HepG2 (cell line): ENCODE results near the gene F13B. TPM values are rescaled to one million over a fixed set of nuclear protein-coding genes. Genes with fewer than 3 reads are reported as not detected.
"Not testable (repeated sequence)": the region's sequence is repeated elsewhere in the genome, so short reads cannot be mapped to it uniquely, and the experiment has no call there.

ENCODE experiments used
- ASH2L ChIP-seq: fragments of 300-600, 200-600 bp; sonication (generic); IDR thresholded peaks from 2 replicates; pipeline ENCODE4 v1.7.0; 2017; ENCODE audit warnings: low read depth, mild to moderate bottlenecking, moderate library complexity, mixed read lengths, low read length; ENCODE audit not compliant: insufficient read length
- BRCA1 ChIP-seq: sonication (generic); formaldehyde crosslinking; IDR thresholded peaks from 2 replicates; pipeline ENCODE4 v1.4.0; 2020; ENCODE audit warnings: missing genetic modification reagents
- CBFB ChIP-seq: sonication (generic); formaldehyde crosslinking; IDR thresholded peaks from 2 replicates; pipeline ENCODE4 v1.4.0; 2020; ENCODE audit warnings: missing genetic modification reagents
- ETV5 ChIP-seq: IDR thresholded peaks from 2 replicates; pipeline ENCODE4 v1.6.1; 2018; ENCODE audit warnings: missing biosample characterization, missing genetic modification reagents, inconsistent platforms, borderline replicate concordance
- FOXJ3 ChIP-seq: sonication (generic); formaldehyde crosslinking; IDR thresholded peaks from 2 replicates; pipeline ENCODE4 v1.4.0; 2020; ENCODE audit warnings: missing genetic modification reagents, mild to moderate bottlenecking, borderline replicate concordance
- GATAD2A ChIP-seq: IDR thresholded peaks from 2 replicates; pipeline ENCODE4 v1.6.1; 2016
- HIC2 ChIP-seq: sonication (generic); formaldehyde crosslinking; IDR thresholded peaks from 2 replicates; pipeline ENCODE4 v1.9.0; 2022; ENCODE audit warnings: low read depth, missing genetic modification reagents
- HMG20A ChIP-seq: IDR thresholded peaks from 2 replicates; pipeline ENCODE4 v1.6.1; 2016; ENCODE audit warnings: borderline replicate concordance
- KDM2A ChIP-seq: sonication (generic); formaldehyde crosslinking; IDR thresholded peaks from 2 replicates; pipeline ENCODE4 v1.4.0; 2020; ENCODE audit warnings: low read depth, missing genetic modification reagents, borderline replicate concordance
- KLF9 ChIP-seq: IDR thresholded peaks from 2 replicates; pipeline ENCODE4 v1.6.1; 2016; ENCODE audit warnings: low read depth
- SAP130 ChIP-seq: IDR thresholded peaks from 2 replicates; pipeline ENCODE4 v1.6.1; 2016; ENCODE audit warnings: low read depth
- SKI ChIP-seq: fragments of 450-650 bp; IDR thresholded peaks from one replicate; pipeline ENCODE4 v1.6.1; 2018; ENCODE audit warnings: mild to moderate bottlenecking; ENCODE audit not compliant: partially characterized antibody
- SOX13 ChIP-seq, 3 experiments: fragments of 450-650 bp in 1 of 3; sonication (generic) in 1 of 3; formaldehyde crosslinking in 1 of 3; IDR thresholded peaks in 2 of 3; conservative IDR thresholded peaks in 1 of 3; 2 replicates each; pipeline versions ENCODE4 v1.5.0 to v1.6.1; 2016 to 2020; ENCODE audit warnings: antibody characterized with exemption in 1 of 3, mild to moderate bottlenecking in 1 of 3, missing compliant biosample characterization in 1 of 3, missing genetic modification reagents in 1 of 3, moderate library complexity in 1 of 3
- SP5 ChIP-seq: IDR thresholded peaks from 2 replicates; pipeline ENCODE4 v1.6.1; 2016; ENCODE audit warnings: low read depth, borderline replicate concordance
- ZBTB38 ChIP-seq: sonication (generic); formaldehyde crosslinking; IDR thresholded peaks from 2 replicates; pipeline ENCODE4 v1.5.1; 2020; ENCODE audit warnings: mild to moderate bottlenecking, missing genetic modification reagents
- ZNF292 ChIP-seq: sonication (generic); formaldehyde crosslinking; IDR thresholded peaks from 2 replicates; pipeline ENCODE4 v1.8.1; 2022; ENCODE audit warnings: mild to moderate bottlenecking, low read depth, missing genetic modification reagents, borderline replicate concordance
- ZNF414 ChIP-seq: sonication (generic); formaldehyde crosslinking; IDR thresholded peaks from 2 replicates; pipeline ENCODE4 v1.5.0; 2020; ENCODE audit warnings: missing genetic modification reagents
- ZNF605 ChIP-seq: sonication (generic); formaldehyde crosslinking; IDR thresholded peaks from 2 replicates; pipeline ENCODE4 v1.8.0; 2022; ENCODE audit warnings: mild to moderate bottlenecking, missing genetic modification reagents
- ZNF629 ChIP-seq: sonication (generic); formaldehyde crosslinking; conservative IDR thresholded peaks from 2 replicates; pipeline ENCODE4 v1.5.0; 2020; ENCODE audit warnings: missing genetic modification reagents
- ZNF761 ChIP-seq: sonication (generic); formaldehyde crosslinking; conservative IDR thresholded peaks from 2 replicates; pipeline ENCODE4 v1.4.0; 2020; ENCODE audit warnings: mild to moderate bottlenecking, missing genetic modification reagents
- ZNF777 ChIP-seq: sonication (generic); formaldehyde crosslinking; IDR thresholded peaks from 2 replicates; pipeline ENCODE4 v1.4.0; 2020; ENCODE audit warnings: missing genetic modification reagents
- ZNF792 ChIP-seq: IDR thresholded peaks from 2 replicates; pipeline ENCODE4 v1.6.1; 2016
- polyA plus RNA-seq, 8 experiments: library from polyadenylated mRNA; depleted of rRNA in 3 of 8; stranded (reverse) in 7 of 8; unstranded in 1 of 8; fragments of >200 nt; fragmentation: Illumina TruSeq in 4 of 8; extraction: Trizol in 4 of 8; gene quantifications; 2 replicates each; pipeline versions ENCODE4 v1.2.1 to v1.2.3, GENCODE V29; 2011 to 2016; ENCODE audit warnings: low read depth in 4 of 8, missing spikeins in 1 of 8, mixed read lengths in 1 of 8; ENCODE audit not compliant: insufficient read depth in 1 of 8
- total RNA-seq, 5 experiments: library from RNA; depleted of rRNA; stranded (reverse); fragments of >200 nt; fragmentation: Illumina TruSeq; extraction: Trizol; gene quantifications; 2 replicates each; pipeline ENCODE4 v1.2.3, GENCODE V29; 2016; ENCODE audit warnings: low read depth in 1 of 5
- TF ChIP-seq, protein P1 (sequence below): IDR thresholded peaks from 2 replicates; pipeline ENCODE4 v1.6.1; 2016; ENCODE audit warnings: missing genetic modification reagents, missing compliant biosample characterization
- TF ChIP-seq, protein P2 (sequence below): IDR thresholded peaks from 2 replicates; pipeline ENCODE4 v1.6.1; 2016

F13B gene
- total and polyA plus RNA-seq, 2 of the 13 experiments (the other 11 are each of a cell fraction or from before 2014, with no cell fraction given), result 0.41 to 2.7 TPM

GRCh38 chr1:196991919-196992651, 75.0 kb downstream of the F13B start (continued):
- TF ChIP-seq SP5 (CRISPR knock-in tag) (peak; percentile 93), ZNF414 (peak; percentile 40; the same call in 1 of the 2 replicates), HIC2 (peak; percentile 83; the same call in 1 of the 2 replicates), HMG20A (CRISPR knock-in tag) (peak; percentile 54; the same call in 1 of the 2 replicates), ZNF792 (CRISPR knock-in tag) (0 out of 2 replicates have a peak, but pooled peaks have one; percentile 67), ZNF629 (CRISPR knock-in tag) (0 out of 2 replicates have a peak, but pooled peaks have one; percentile 18), CBFB (CRISPR knock-in tag) (0 out of 2 replicates have a peak, but pooled peaks have one; percentile 18), SOX13 (CRISPR knock-in tag; conservative IDR thresholded peaks at IDR 0.05 in 1 of 2, IDR thresholded peaks at IDR 0.05 in 1 of 2) (peak in 1 of 2 experiments; percentile 59; a peak in 1 of 4 replicates), SKI (peak; percentile 81), ETV5 (peak; percentile 13; the same call in 1 of the 2 replicates), ZNF605 (CRISPR knock-in tag) (peak; percentile 73; the same call in 1 of the 2 replicates), ZNF761 (CRISPR knock-in tag) (0 out of 2 replicates have a peak, but pooled peaks have one; percentile 45), BRCA1 (CRISPR knock-in tag) (0 out of 2 replicates have a peak, but pooled peaks have one; percentile 34), ASH2L (peak; percentile 34), KLF9 (CRISPR knock-in tag) (peak; percentile 84; the same call in 1 of the 2 replicates), ZNF292 (peak; percentile 100), ZBTB38 (0 out of 2 replicates have a peak, but pooled peaks have one; percentile 30), FOXJ3 (peak; percentile 86; the same call in 1 of the 2 replicates), ZNF777 (CRISPR knock-in tag) (peak; percentile 24; the same call in 1 of the 2 replicates), GATAD2A (CRISPR knock-in tag) (peak; percentile 86), KDM2A (CRISPR knock-in tag) (peak; percentile 58; the same call in 1 of the 2 replicates), SAP130 (CRISPR knock-in tag) (peak; percentile 65)
- TF ChIP-seq, protein P1, sequence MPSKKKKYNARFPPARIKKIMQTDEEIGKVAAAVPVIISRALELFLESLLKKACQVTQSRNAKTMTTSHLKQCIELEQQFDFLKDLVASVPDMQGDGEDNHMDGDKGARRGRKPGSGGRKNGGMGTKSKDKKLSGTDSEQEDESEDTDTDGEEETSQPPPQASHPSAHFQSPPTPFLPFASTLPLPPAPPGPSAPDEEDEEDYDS (CRISPR knock-in tag), result 0 out of 2 replicates have a peak, but pooled peaks have one; percentile 39
- not testable (repeated sequence) for TF ChIP-seq SOX13 (IDR thresholded peaks at IDR 0.05)
- TF ChIP-seq, protein P2, sequence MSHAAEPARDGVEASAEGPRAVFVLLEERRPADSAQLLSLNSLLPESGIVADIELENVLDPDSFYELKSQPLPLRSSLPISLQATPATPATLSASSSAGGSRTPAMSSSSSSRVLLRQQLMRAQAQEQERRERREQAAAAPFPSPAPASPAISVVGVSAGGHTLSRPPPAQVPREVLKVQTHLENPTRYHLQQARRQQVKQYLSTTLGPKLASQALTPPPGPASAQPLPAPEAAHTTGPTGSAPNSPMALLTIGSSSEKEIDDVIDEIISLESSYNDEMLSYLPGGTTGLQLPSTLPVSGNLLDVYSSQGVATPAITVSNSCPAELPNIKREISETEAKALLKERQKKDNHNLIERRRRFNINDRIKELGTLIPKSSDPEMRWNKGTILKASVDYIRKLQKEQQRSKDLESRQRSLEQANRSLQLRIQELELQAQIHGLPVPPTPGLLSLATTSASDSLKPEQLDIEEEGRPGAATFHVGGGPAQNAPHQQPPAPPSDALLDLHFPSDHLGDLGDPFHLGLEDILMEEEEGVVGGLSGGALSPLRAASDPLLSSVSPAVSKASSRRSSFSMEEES (CRISPR knock-in tag), result 0 out of 2 replicates have a peak, but pooled peaks have one; percentile 40
